ENCODE measurements around the gene L3MBTL3.

Gene L3MBTL3

DNA sequence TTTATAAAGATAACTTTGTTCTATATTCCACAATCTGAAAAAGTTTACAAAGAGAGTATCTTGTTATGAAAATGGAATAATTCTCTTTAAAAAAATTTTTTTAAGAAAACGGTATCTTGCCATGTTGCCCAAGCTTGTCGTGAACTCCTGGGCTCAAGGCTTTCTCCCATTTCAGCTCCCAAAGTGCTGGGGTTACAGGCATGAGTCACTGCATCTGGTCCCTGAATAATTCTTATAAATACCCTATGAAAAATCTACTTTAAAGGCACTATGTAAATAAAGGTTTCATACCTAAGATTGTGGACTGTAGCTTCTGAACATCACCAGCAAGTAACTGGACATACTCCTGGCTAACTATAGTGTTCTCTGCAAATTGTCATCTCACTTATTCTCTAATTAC lies 144.0 kb downstream of the L3MBTL3 start:
- TF ChIP-seq SIN3A (IDR thresholded peaks at IDR 0.05; ENCODE audit: borderline replicate concordance, insufficient read depth, low read length) (no peak), TAF1 (IDR thresholded peaks at IDR 0.05; ENCODE audit: borderline replicate concordance, insufficient read depth, low read length) (no peak), POLR2AphosphoS5 (IDR thresholded peaks at IDR 0.05; ENCODE audit: low read depth, low read length) (no peak), FOXP2 (optimal IDR thresholded peaks at IDR 0.05; ENCODE audit: borderline replicate concordance, extremely low read depth, extremely low read length, insufficient read depth) (no peak), REST (IDR thresholded peaks at IDR 0.05; ENCODE audit: insufficient read depth in 1 of 2, low read depth in 2 of 2, low read length in 2 of 2) (no peak)

GRCh38 chr6:130163266-130163665 lies 144.9 kb downstream of the L3MBTL3 start:
- TF ChIP-seq FOXP2 (optimal IDR thresholded peaks at IDR 0.05; ENCODE audit: borderline replicate concordance, extremely low read depth, extremely low read length, insufficient read depth) (no peak), SIN3A (IDR thresholded peaks at IDR 0.05; ENCODE audit: borderline replicate concordance, insufficient read depth, low read length) (no peak), REST (IDR thresholded peaks at IDR 0.05; ENCODE audit: insufficient read depth in 1 of 2, low read depth in 2 of 2, low read length in 2 of 2) (no peak), TAF1 (IDR thresholded peaks at IDR 0.05; ENCODE audit: borderline replicate concordance, insufficient read depth, low read length) (no peak), POLR2AphosphoS5 (IDR thresholded peaks at IDR 0.05; ENCODE audit: low read depth, low read length) (no peak)

GRCh38 chr6:130164251-130164650 lies 145.9 kb downstream of the L3MBTL3 start:
- TF ChIP-seq REST (IDR thresholded peaks at IDR 0.05; ENCODE audit: insufficient read depth in 1 of 2, low read depth in 2 of 2, low read length in 2 of 2): no peak
- TF ChIP-seq FOXP2 (optimal IDR thresholded peaks at IDR 0.05; ENCODE audit: borderline replicate concordance, extremely low read depth, extremely low read length, insufficient read depth): no peak
- TF ChIP-seq SIN3A (IDR thresholded peaks at IDR 0.05; ENCODE audit: borderline replicate concordance, insufficient read depth, low read length): no peak
- TF ChIP-seq TAF1 (IDR thresholded peaks at IDR 0.05; ENCODE audit: borderline replicate concordance, insufficient read depth, low read length): no peak
- TF ChIP-seq POLR2AphosphoS5 (IDR thresholded peaks at IDR 0.05; ENCODE audit: low read depth, low read length): no peak

DNA sequence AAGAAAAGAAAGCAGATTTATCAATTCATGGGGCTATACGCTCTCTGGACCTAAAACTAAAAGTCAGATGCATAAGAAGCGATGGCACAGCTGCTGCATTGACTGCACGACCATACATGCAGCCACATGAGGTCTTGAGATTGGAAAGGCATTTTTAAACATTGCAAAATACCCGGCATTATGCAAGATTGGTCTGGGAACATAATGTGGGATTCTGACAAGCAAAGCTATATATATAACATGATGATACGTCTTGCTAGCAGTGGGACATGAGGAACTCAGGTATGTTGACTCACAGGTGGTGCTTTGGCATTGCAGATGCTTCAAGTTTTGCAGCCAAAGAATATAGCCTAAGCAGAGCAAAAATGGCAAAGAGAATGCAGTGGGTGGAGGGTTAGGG lies 149.3 kb downstream of the L3MBTL3 start:
- TF ChIP-seq SIN3A (IDR thresholded peaks at IDR 0.05; ENCODE audit: borderline replicate concordance, insufficient read depth, low read length): no peak

DNA sequence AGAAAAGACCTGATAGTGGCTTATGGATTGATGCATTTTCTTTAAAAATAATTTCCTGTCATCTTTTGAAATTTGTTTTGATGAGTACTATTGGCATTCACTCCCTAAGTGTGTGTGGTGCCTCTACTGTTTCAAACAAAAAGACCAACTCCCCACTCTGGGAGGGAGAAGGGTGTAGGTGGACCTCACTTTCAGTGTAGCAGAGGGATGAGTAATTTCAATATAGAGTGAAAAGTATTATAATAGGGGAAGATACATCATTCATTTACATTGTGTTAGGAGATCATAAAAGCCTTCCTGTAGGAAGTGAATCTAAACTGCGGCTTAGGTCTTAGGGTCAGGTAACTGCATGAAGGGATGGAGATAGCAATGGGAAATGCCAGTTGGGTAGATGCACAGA lies 158.0 kb downstream of the L3MBTL3 start:
- no peak for TF ChIP-seq FOXP2 (optimal IDR thresholded peaks at IDR 0.05; ENCODE audit: borderline replicate concordance, extremely low read depth, extremely low read length, insufficient read depth)
- no peak for TF ChIP-seq POLR2AphosphoS5 (IDR thresholded peaks at IDR 0.05; ENCODE audit: low read depth, low read length)
- no peak for TF ChIP-seq TAF1 (IDR thresholded peaks at IDR 0.05; ENCODE audit: borderline replicate concordance, insufficient read depth, low read length)
- TF ChIP-seq SIN3A (IDR thresholded peaks at IDR 0.05; ENCODE audit: borderline replicate concordance, insufficient read depth, low read length): no peak
- TF ChIP-seq REST (IDR thresholded peaks at IDR 0.05; ENCODE audit: insufficient read depth in 1 of 2, low read depth in 2 of 2, low read length in 2 of 2): no peak
